Spinal cord (tissue), 10 donors: ENCODE data around the gene RNASEH2C. TPM values are rescaled to one million over a fixed set of nuclear protein-coding genes. Genes with fewer than 3 reads are reported as not detected.
A peak's percentile ranks its signal among the peaks of the same experiment; 100 is the strongest.
"Not testable (repeated sequence)": the region's sequence is repeated elsewhere in the genome, so short reads cannot be mapped to it uniquely, and the experiment has no call there.

Experiments used
- DNase-seq, 6 donors: peaks; one replicate each; pipeline versions ENCODE4 v3.0.0 to v3.0.0-alpha.2; 2013 to 2015; ENCODE audit warnings: low spot score in 6 of 6, low read depth in 4 of 6
- H3K27ac ChIP-seq: one replicate; pipeline ENCODE4 v1.5.1; 2013; ENCODE audit warnings: low read depth, low read length, control low read depth
- H3K27me3 ChIP-seq: one replicate; pipeline ENCODE4 v1.6.1; 2013; ENCODE audit warnings: low read length; ENCODE audit not compliant: control insufficient read depth, insufficient read depth
- H3K36me3 ChIP-seq: one replicate; pipeline ENCODE4 v1.6.1; 2013; ENCODE audit warnings: low read length; ENCODE audit not compliant: control insufficient read depth, insufficient read depth
- H3K4me1 ChIP-seq: one replicate; pipeline ENCODE4 v1.6.1; 2013; ENCODE audit warnings: low read length; ENCODE audit not compliant: control insufficient read depth, insufficient read depth
- H3K4me3 ChIP-seq: one replicate; pipeline ENCODE4 v1.5.1; 2013; ENCODE audit warnings: low read depth, low read length, control low read depth
- H3K9me3 ChIP-seq: one replicate; pipeline ENCODE4 v1.6.1; 2013; ENCODE audit warnings: low read length; ENCODE audit not compliant: control insufficient read depth, insufficient read depth
- WGBS: methylation state at CpG from one replicate; pipeline ENCODE4 v1.1.5; 2013; ENCODE audit warnings: missing lambda C conversion rate; ENCODE audit not compliant: insufficient coverage; 5-methylcytosine and 5-hydroxymethylcytosine counted together
- long read RNA-seq, 4 donors: transcript quantifications; one replicate each; lab custom pipeline, GENCODE V29; 2026
- polyA plus RNA-seq, 2 donors: library from polyadenylated mRNA; unstranded; fragments of 120-200 nt; gene quantifications; one replicate each; pipeline ENCODE4 v1.2.1, GENCODE V29; 2013; ENCODE audit not compliant: insufficient read length in 2 of 2
- total RNA-seq, 2 donors: library from RNA; depleted of rRNA in 1 of 2; stranded (reverse); fragments of 120-200 nt in 1 of 2; fragments of >200 nt in 1 of 2; gene quantifications; one replicate each; pipeline versions ENCODE4 v1.2.3 to v1.2.4, GENCODE V29; 2013 to 2014
- donor health status: healthy.

RNASEH2C gene
- 10 to 100 TPM; 11.8 to 52.6 TPM for total RNA-seq
- polyA plus RNA-seq = 10 to 100 TPM; 48.0 to 56.5 TPM
- long read RNA-seq, donor 1, transcript RNASEH2C-203 (3 exons, 2,798 nt) = minor isoform, 9 of 86 reads
- long read RNA-seq, donor 1, transcript RNASEH2C-201 (4 exons, 2,794 nt) = major isoform, 41 of 86 reads
- long read RNA-seq, donor 1, partial matches to known transcripts = 33 of 86 reads
- long read RNA-seq, donor 1, other reads (novel, unspliced or antisense) = 0 of 86 reads
- long read RNA-seq, donor 2, transcript RNASEH2C-201 (4 exons, 2,794 nt) = major isoform, 13 of 14 reads
- long read RNA-seq, donor 2, partial matches to known transcripts = 0 of 14 reads
- long read RNA-seq, donor 2, other reads (novel, unspliced or antisense) = 0 of 14 reads
- long read RNA-seq, donor 3, transcript RNASEH2C-201 (4 exons, 2,794 nt) = major isoform, 13 of 29 reads
- long read RNA-seq, donor 3, partial matches to known transcripts = 12 of 29 reads
- long read RNA-seq, donor 3, other reads (novel, unspliced or antisense) = 0 of 29 reads
- long read RNA-seq, donor 4, transcript RNASEH2C-203 (3 exons, 2,798 nt) = minor isoform, 11 of 175 reads
- long read RNA-seq, donor 4, transcript RNASEH2C-201 (4 exons, 2,794 nt) = major isoform, 101 of 175 reads
- long read RNA-seq, donor 4, partial matches to known transcripts = 56 of 175 reads
- long read RNA-seq, donor 4, other reads (novel, unspliced or antisense) = 0 of 175 reads

DNA sequence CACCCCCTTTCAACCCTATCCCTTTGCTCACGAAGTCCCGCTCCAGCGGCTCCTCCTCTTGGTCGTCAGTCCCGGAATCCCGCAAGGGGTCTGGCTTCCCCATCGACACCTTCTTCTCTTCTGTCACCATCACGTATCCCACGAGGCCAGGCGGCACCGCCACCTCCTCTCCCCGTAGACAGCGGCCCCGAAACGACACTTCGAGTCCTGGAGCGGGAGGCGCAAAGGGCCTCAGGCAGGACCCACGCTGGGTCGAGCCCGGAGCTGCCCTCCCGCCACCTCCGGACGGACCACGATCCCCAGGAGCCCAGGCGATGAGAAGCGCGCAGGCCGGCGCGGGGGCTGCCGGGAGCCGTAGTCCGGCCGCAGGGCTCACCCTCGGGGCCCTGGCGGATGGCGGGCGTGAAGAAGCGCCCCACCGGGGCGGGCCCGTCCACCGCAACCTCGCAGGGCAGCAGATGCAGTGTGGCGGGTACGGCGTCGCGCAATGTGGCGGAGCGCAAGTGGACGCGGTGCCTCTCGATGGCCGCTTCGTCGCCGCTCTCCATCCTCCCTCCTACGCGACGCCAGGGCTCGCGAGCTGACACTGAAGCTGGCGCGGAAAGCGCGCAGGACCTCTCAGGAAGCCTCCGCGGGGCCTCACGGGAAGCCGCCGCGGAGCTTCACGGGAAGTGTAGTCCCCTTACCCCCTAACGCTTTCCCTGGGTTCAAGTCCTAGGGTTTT, at the start of gene RNASEH2C:
TSS of gene RNASEH2C (minus strand) at position 588 of the 724 bp plus-strand sequence. CDS start at position 548, 40 bp downstream.
- H3K4me3 ChIP-seq = peak within 1 kb of the TSS; percentile 73
- no peaks in the 10 kb centered on the region for H3K9me3 ChIP-seq
- H3K36me3 ChIP-seq = peaks cover 43% of the 10 kb centered on the region
- no peaks in the 10 kb centered on the region for H3K27me3 ChIP-seq
- peaks cover 26% of the 10 kb centered on the region for H3K4me1 ChIP-seq
- DNase-seq = peak; percentile 79 to 97 (median 84)
- H3K27ac ChIP-seq = peak within 1 kb of the TSS; percentile 91
- under 1% methylated on average over 69 of the region's 76 CpGs for WGBS

- DNase-seq, H3K27ac ChIP-seq, H3K9me3 ChIP-seq, H3K27me3 ChIP-seq, H3K4me3 ChIP-seq, H3K4me1 ChIP-seq, H3K36me3 ChIP-seq: not testable (repeated sequence)
- no CpG with 5 or more reads among the region's 5 CpGs for WGBS
Measured at GRCh38 chr11:65767806-65768205, 47.2 kb upstream of the RNASEH2C start.

DNA sequence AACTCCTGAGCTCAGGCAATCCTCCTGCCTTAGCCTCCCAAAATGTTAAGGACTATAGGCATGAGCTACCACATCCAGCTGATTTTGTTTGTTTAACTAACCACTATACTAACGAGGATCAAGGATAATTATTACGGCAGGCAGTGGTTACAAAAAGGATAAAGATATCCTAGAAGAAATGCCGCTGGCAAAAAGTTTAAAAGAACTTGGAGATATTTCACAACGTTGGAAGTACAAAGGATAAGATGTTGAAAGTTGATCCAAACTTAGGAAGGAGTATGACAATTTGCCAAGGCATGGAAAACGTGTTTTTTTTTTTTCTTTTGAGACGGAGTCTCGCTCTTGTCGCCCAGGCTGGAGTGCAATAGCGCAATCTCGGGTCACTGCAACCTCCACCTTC, 46.8 kb upstream of the RNASEH2C start:
- Histone ChIP-seq H3K27me3 (no peaks in the 10 kb centered on the region), H3K4me3 (no peak overlapping the region), H3K36me3 (peaks cover 2% of the 10 kb centered on the region), H3K4me1 (no peaks in the 10 kb centered on the region), H3K9me3 (no peaks in the 10 kb centered on the region), H3K27ac (no peak overlapping the region)
- WGBS = 80% methylated on average over 2 of the region's 10 CpGs
- DNase-seq = no peak

DNA sequence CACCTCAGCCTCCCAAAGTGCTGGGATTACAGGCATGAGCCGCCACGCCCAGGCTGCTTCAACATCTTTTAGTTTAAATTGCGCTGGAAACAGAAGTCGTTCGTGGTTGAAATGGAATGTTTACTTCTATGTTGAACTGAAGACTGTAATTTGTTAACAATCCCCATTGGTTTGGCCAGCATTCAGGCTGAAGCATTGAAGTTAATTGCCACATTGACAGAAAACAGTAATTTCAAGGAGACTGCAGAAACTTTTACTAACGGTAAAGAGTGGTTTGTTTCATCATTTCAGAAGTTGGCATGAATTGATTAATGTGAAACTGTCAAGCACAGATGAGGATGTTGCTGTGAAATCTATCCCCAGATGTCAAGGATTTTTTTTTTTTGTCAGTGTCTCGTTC, 45.9 kb upstream of the RNASEH2C start:
- H3K4me1 ChIP-seq = no peaks in the 10 kb centered on the region
- H3K36me3 ChIP-seq = peaks cover 2% of the 10 kb centered on the region
- H3K27ac ChIP-seq = no peak overlapping the region
- DNase-seq = no peak
- H3K4me3 ChIP-seq = no peak overlapping the region
- H3K27me3 ChIP-seq = no peaks in the 10 kb centered on the region
- no peaks in the 10 kb centered on the region for H3K9me3 ChIP-seq
- WGBS = 72% methylated on average over 2 of the region's 7 CpGs

DNA sequence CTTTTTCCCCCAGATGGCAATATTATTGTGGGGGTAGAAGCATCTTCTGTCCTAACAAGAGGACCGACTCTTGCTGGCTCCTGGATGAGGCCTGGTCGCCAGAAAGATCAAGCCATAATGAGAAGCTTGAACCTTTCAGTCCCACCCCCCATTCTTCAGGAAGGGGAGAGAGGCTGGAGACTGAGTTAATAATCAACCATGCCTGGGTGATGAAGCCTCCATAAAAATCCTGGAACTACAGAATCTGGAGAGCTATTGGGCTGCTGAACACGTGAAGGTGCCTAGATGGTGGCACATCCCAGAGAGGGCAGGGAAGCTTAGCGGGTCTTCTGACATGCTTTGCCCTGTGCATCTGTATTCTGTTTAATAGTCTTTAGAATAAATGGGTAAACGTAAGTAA, 43.8 kb upstream of the RNASEH2C start:
- Histone ChIP-seq H3K36me3 (peaks cover 2% of the 10 kb centered on the region), H3K27ac (no peak overlapping the region), H3K4me1 (no peaks in the 10 kb centered on the region), H3K27me3 (no peaks in the 10 kb centered on the region), H3K4me3 (no peak overlapping the region), H3K9me3 (no peaks in the 10 kb centered on the region)
- DNase-seq = no peak
- 51% methylated on average over 3 of the region's 5 CpGs for WGBS

DNA sequence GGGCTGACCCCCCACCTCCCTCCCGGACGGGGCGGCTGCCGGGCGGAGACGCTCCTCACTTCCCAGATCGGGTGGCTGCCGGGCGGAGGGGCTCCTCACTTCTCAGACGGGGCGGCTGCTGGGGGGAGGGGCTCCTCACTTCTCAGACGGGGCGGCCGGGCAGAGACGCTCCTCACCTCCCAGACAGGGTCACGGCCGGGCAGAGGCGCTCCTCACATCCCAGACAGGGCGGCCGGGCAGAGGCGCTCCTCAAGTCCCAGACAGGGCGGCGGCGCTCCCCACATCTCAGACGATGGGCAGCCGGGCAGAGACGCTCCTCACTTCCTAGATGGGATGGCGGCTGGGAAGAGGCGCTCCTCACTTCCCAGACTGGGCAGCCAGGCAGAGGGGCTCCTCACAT, 42.2 kb upstream of the RNASEH2C start:
- H3K4me3 ChIP-seq, DNase-seq, H3K27ac ChIP-seq, H3K36me3 ChIP-seq, H3K27me3 ChIP-seq, H3K4me1 ChIP-seq, H3K9me3 ChIP-seq: not testable (repeated sequence)
- WGBS = 83% methylated on average over 5 of the region's 29 CpGs

DNA sequence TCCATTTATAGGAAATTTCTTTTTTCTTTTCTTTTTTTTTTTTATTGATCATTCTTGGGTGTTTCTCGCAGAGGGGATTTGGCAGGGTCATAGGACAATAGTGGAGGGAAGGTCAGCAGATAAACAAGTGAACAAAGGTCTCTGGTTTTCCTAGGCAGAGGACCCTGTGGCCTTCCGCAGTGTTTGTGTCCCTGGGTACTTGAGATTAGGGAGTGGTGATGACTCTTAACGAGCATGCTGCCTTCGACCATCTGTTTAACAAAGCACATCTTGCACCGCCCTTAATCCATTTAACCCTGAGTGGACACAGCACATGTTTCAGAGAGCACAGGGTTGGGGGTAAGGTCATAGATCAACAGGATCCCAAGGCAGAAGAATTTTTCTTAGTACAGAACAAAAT, 41.6 kb upstream of the RNASEH2C start:
- H3K4me1 ChIP-seq, H3K9me3 ChIP-seq, DNase-seq, H3K4me3 ChIP-seq, H3K36me3 ChIP-seq, H3K27ac ChIP-seq, H3K27me3 ChIP-seq: not testable (repeated sequence)
- WGBS = no CpG with 5 or more reads among the region's 5 CpGs

DNA sequence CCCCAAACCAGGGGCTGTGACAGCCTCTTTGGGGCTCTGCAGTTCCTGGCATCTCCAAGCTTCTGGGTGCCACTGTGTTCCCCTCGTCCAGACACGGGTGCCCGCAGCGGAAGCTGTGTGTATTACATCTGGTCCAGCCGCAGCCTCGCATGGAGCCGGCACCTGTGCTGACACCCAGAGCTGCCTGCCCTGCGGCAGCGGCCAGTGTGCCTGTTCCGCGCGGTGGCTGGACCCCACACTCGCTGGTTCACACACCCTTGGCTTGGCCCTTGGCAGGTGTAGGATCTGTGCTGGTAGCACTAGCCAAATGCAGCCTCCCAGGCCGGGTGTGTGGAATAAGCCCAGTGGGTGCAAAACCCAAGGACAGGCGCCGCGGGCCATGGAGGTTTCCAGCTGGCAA, 24.5 kb upstream of the RNASEH2C start:
- peaks cover 5% of the 10 kb centered on the region for H3K36me3 ChIP-seq
- no peak overlapping the region for H3K27ac ChIP-seq
- H3K27me3 ChIP-seq = no peaks in the 10 kb centered on the region
- no peaks in the 10 kb centered on the region for H3K9me3 ChIP-seq
- H3K4me3 ChIP-seq = no peak overlapping the region
- no peak for DNase-seq
- no peaks in the 10 kb centered on the region for H3K4me1 ChIP-seq
- WGBS = 89% methylated on average over 17 of the region's 17 CpGs

GRCh38 chr11:65744699-65745042, 24.1 kb upstream of the RNASEH2C start:
- no peaks in the 10 kb centered on the region for H3K4me1 ChIP-seq
- no peak overlapping the region for H3K27ac ChIP-seq
- no peak overlapping the region for H3K4me3 ChIP-seq
- H3K9me3 ChIP-seq = no peaks in the 10 kb centered on the region
- H3K36me3 ChIP-seq = peaks cover 5% of the 10 kb centered on the region
- WGBS = 83% methylated on average over 8 of the region's 8 CpGs
- no peaks in the 10 kb centered on the region for H3K27me3 ChIP-seq
- no peak for DNase-seq
